ENCODE results near the gene DTNB. TPM values are rescaled to one million over a fixed set of nuclear protein-coding genes. Genes with fewer than 3 reads are reported as not detected.
"Not testable (repeated sequence)": the region's sequence is repeated elsewhere in the genome, so short reads cannot be mapped to it uniquely, and the experiment has no call there.

Gene DTNB
- total RNA-seq, 1 donor: 18.3 TPM

DNA sequence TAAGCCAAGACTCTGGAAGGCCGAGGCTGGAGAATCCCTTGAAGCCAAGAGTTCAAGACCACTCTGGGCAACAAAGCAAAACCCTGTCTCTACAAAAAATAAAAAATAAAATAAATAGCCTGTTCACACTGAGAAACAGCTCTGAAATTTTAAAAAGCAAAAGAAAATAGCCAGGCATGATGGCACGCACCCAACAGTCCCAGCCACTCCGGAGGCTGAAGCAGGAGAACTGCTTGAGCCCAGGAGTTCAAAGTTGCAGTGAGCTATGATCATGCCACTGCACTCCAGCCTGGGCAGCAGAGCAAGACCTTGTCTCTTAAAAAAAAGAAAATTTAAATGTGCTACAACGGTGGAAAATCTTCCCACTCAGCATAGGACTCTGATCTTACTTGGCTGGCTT is 52.7 kb downstream of the DTNB start:
- H3K4me3 ChIP-seq (ENCODE audit: low read length): no peak overlapping the region

DNA sequence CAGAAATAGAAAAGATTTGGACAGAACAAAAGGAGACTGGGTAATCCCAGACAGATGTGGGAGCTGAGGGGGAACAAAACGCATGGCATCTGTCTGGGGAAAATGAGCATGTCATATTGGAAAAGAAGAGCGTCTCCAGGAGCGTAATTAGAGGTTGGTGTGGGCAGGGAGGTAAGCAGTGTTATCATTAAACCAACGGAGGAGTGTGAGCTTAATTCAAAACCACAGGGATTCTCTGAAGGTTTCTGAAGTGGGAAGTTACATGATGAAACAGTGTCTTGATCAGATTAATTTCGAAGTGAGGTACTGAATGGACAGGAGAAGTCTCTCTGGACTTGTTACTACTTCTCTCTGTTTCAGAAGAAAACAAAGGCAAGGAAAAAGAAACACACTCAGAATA is 53.3 kb downstream of the DTNB start:
- no peaks in the 10 kb centered on the region for H3K4me1 ChIP-seq (ENCODE audit: insufficient read depth, low read length)
- H3K9me3 ChIP-seq (ENCODE audit: low read depth, low read length): no peaks in the 10 kb centered on the region
- H3K27me3 ChIP-seq (ENCODE audit: insufficient read depth, low read length): no peaks in the 10 kb centered on the region
- no peak overlapping the region for H3K4me3 ChIP-seq (ENCODE audit: low read length)

More for the DNA sequence above, 52.7 kb downstream of the DTNB start:
- no peaks in the 10 kb centered on the region for H3K9me3 ChIP-seq (ENCODE audit: low read depth, low read length)
- no peaks in the 10 kb centered on the region for H3K27me3 ChIP-seq (ENCODE audit: insufficient read depth, low read length)
- H3K4me1 ChIP-seq (ENCODE audit: insufficient read depth, low read length): no peaks in the 10 kb centered on the region

DNA sequence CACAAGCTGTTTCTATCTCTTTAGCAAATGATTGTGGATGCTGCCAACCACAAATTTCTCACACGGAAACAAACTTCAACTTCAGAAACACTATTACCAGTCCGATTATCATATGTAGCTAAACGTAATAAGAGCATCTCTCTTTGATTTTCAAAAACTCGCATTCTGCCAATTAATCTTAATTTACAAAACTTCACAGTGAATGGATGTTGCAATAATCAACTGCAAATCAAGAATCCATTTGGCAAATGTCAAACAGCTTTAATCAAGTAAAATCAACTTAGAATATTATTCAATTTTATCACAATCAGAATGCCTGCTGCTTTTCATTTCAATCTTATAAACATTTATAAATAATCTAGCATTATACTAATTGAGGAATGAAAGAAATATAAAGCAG is 54.2 kb downstream of the DTNB start:
- Histone ChIP-seq H3K27me3 (ENCODE audit: insufficient read depth, low read length) (no peaks in the 10 kb centered on the region), H3K9me3 (ENCODE audit: low read depth, low read length) (no peaks in the 10 kb centered on the region), H3K4me3 (ENCODE audit: low read length) (no peak overlapping the region), H3K4me1 (ENCODE audit: insufficient read depth, low read length) (no peaks in the 10 kb centered on the region)

DNA sequence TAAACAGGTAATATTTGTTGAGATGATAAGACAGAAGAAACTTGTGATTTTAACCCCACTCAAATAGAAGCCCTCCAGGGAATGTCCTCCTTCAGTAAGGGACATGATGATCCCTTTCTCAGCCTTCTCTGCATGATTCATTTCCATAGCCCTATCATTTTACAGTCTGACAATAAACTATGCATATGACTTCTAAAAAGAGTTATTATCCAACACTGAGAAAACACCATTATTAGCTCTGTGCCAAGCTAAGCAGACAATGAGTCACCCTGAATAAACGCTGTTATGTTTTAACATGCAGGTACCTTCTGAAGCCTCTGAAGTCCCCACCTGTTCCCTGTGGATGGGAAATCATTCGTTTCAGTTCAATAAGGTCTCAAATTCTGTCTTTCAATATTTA is 54.7 kb downstream of the DTNB start:
- Histone ChIP-seq H3K4me1 (ENCODE audit: insufficient read depth, low read length) (no peaks in the 10 kb centered on the region), H3K27me3 (ENCODE audit: insufficient read depth, low read length) (no peaks in the 10 kb centered on the region), H3K4me3 (ENCODE audit: low read length) (no peak overlapping the region), H3K9me3 (ENCODE audit: low read depth, low read length) (no peaks in the 10 kb centered on the region)

DNA sequence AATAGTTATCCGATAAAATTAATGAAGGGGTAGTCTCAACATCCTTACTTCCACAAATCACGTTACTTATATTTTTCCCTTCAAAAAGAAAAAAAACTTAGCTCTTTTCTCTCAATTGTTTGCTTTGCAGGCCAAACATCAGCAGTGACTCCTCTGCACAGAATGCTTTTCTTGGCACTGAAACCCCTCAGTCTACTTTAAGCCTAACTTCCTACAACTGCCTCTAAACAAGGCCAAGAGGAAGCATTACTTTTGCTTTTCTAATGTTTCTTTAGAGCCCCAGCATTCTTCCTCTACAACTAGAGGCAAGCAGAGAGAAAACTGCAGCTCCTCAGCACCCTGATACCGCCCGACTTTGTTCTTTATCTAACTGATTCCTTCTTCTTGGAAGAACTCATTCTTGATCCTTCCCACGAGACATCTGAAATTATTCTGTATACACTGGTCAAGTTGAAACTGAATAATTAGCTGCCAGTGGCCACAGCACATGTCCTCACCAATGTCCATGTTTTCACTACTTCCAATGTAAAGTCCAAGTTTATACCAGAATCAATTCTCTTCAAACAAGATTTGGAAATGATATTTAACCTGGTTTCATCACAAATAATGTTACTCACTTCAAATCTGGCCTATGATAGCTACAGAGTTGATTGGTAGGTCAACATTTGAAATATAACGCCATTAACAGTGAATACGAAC is 55.3 kb downstream of the DTNB start:
- H3K27me3 ChIP-seq (ENCODE audit: insufficient read depth, low read length): no peaks in the 10 kb centered on the region
- no peak overlapping the region for H3K4me3 ChIP-seq (ENCODE audit: low read length)
- H3K9me3 ChIP-seq (ENCODE audit: low read depth, low read length): no peaks in the 10 kb centered on the region
- no peaks in the 10 kb centered on the region for H3K4me1 ChIP-seq (ENCODE audit: insufficient read depth, low read length)

DNA sequence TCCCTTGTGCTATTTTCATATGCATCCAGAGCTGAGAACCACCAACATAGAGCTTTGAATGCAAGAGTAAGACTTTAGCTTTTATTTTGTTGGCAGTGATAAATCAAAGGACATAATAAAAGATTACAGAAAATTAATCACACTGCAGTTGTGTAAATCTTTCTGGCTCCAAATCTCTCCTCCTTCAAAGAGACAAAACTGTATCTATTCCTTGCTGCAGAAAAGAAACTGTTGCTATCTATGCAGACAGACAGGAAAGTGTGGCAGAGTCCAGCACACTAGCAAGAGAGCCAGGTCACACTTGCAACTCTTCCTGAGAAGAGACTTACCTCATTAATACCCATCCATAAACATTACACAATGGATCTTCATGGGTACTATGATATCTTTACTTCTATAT is 57.5 kb downstream of the DTNB start:
- Histone ChIP-seq H3K4me3 (ENCODE audit: low read length) (no peak overlapping the region), H3K9me3 (ENCODE audit: low read depth, low read length) (no peaks in the 10 kb centered on the region), H3K27me3 (ENCODE audit: insufficient read depth, low read length) (no peaks in the 10 kb centered on the region), H3K4me1 (ENCODE audit: insufficient read depth, low read length) (no peaks in the 10 kb centered on the region)

DNA sequence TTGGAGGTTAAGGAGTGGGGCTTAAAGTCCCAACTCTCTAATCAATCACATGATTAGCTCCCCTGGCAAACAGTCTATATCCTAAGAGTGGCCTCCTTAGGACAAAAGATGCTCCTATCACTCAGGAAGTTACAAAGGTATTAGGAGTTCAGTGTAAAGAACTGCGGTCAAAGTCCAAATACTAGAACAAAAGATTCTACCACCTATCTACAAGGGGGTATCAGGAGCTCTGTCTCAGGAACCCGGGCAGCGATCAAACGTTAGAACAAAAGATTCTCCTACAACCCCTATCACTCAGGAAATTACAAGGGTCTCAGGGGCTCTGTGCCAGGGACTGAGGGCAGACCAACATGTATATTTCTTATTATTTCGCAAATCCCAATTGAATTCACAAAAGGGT is 58.0 kb downstream of the DTNB start:
- H3K4me1 ChIP-seq (ENCODE audit: insufficient read depth, low read length): no peaks in the 10 kb centered on the region
- H3K27me3 ChIP-seq (ENCODE audit: insufficient read depth, low read length): no peaks in the 10 kb centered on the region
- H3K4me3 ChIP-seq (ENCODE audit: low read length): no peak overlapping the region
- H3K9me3 ChIP-seq (ENCODE audit: low read depth, low read length): no peaks in the 10 kb centered on the region

DNA sequence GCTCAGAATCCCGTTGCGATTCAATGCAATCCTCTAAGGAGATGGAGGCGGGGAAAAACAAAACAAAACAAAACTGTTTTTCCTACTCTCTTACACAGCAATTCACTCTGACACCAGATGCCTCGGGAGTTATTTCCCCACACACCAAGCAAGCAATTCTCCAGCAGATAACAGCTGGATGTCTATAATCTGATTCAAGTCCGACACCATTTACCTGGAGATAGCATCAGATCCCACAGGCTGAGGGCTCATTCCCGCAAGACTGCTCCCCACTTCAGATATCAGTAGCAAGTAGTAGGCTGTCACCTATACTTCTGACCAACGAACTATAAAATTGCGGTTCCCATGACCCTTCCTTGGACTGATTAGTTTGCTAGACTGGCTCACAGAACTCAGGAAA is 58.7 kb downstream of the DTNB start:
- Histone ChIP-seq H3K9me3 (ENCODE audit: low read depth, low read length) (no peaks in the 10 kb centered on the region), H3K27me3 (ENCODE audit: insufficient read depth, low read length) (no peaks in the 10 kb centered on the region), H3K4me1 (ENCODE audit: insufficient read depth, low read length) (no peaks in the 10 kb centered on the region), H3K4me3 (ENCODE audit: low read length) (no peak overlapping the region)

DNA sequence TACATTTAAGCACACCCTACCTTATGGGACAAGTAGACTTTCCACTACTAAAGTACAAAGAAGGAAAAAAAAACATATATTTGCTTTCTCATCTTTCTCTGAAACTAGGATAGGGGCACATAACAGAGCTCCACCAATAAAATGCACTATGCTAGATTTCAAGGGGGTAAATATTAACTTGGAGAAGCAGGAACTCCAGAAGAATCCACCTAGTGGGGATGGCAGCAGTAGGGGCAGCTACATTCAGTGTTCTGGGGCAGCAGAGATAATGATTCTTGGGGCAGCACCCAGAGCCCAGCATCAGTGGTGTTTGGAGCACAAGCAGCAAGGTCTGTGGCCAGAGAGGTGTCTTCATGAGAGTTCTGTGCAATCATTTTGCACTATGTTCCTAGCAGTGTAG is 64.7 kb downstream of the DTNB start:
- no peaks in the 10 kb centered on the region for H3K4me1 ChIP-seq (ENCODE audit: insufficient read depth, low read length)
- no peak overlapping the region for H3K4me3 ChIP-seq (ENCODE audit: low read length)
- no peaks in the 10 kb centered on the region for H3K27me3 ChIP-seq (ENCODE audit: insufficient read depth, low read length)
- no peaks in the 10 kb centered on the region for H3K9me3 ChIP-seq (ENCODE audit: low read depth, low read length)

DNA sequence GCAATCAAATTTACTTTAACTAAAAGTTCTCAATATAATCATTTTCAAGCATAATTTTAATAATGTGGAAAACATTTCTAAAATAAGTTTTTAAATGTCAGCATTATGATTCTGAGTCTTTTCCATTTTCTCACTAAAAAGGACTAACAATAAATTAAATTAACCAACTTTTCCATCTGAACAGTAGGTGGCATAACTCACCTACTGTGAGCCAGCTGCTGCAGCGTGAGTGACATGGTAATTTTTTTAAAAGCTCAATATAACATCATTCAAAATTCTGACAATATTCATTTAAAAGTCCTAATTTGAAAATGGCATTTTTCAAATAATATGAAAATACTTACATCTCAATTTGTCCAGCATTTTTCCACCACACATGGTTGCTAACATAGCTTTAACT is 66.5 kb downstream of the DTNB start:
- no peaks in the 10 kb centered on the region for H3K27me3 ChIP-seq (ENCODE audit: insufficient read depth, low read length)

DNA sequence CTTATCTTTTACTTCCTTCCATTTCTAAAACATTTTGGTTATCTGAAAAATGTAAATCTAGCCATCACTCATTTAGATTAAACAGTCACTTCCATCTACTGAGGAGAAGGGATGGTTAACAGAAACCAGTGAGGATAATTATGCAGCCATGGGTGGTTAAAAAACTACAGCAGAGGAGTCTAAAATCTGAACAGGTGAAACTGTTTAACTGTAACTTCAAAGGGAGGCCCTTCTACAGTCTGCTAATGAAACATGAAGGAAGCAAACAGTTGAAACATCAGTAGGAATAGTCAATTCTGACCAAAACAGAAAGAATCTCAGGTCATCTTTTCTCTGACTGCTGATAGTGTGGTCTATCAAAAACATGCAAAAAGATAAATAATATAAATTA is 71.0 kb downstream of the DTNB start:
- Histone ChIP-seq H3K4me3 (ENCODE audit: low read length) (no peak overlapping the region), H3K27me3 (ENCODE audit: insufficient read depth, low read length) (no peaks in the 10 kb centered on the region), H3K9me3 (ENCODE audit: low read depth, low read length) (no peaks in the 10 kb centered on the region), H3K4me1 (ENCODE audit: insufficient read depth, low read length) (no peaks in the 10 kb centered on the region)

More for the DNA sequence above, 66.5 kb downstream of the DTNB start:
- Histone ChIP-seq H3K4me1 (ENCODE audit: insufficient read depth, low read length) (no peaks in the 10 kb centered on the region), H3K4me3 (ENCODE audit: low read length) (no peak overlapping the region), H3K9me3 (ENCODE audit: low read depth, low read length) (no peaks in the 10 kb centered on the region)

DNA sequence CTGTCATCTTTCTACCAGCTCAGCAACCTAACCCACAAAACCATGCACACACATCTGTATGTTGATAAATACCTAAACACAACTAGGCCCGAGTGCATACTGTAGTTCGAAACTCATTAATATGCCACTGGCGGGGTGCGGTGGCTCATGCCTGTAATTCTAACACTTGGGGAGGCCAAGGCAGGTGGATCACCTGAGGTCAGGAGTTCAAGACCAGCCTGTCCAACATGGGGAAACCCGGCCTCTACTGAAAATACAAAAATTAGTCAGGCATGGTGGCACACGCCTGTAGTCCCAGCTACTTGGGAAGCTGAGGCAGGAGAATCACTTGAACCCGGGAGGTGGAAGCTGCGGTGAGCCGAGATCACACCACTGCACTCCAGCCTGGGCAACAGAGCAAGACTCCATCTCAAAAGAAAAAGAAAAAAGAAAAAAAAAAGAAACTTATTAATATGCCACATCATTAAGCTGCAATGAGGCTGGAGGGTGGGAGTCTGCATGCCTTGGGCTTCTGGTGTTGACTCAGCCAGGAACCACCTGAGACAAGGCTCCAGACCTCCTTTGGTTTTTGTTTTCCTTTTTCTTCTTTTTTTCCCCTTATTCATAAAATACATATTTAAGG is 71.6 kb downstream of the DTNB start:
- H3K4me1 ChIP-seq (ENCODE audit: insufficient read depth, low read length); H3K9me3 ChIP-seq (ENCODE audit: low read depth, low read length); H3K27me3 ChIP-seq (ENCODE audit: insufficient read depth, low read length); H3K4me3 ChIP-seq (ENCODE audit: low read length): not testable (repeated sequence)

DNA sequence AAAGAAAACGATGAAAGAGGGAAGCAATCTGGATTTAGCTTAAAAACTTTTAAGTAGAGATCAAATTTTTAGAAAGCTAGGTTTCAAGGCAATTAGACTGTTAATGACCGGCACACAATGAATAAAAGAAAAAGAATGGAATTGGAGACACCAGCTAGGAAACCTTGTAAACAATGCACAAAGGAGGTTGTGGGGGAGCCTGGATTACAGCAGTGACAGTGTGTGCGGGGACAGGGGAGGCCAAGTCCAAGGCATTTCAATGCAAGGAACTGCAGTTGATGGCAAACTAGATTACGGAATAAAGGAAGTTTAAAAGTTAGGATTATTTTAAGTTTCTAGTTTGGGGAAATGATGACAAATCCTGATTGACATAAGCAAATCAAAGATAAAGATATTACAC is 74.5 kb downstream of the DTNB start:
- Histone ChIP-seq H3K4me1 (ENCODE audit: insufficient read depth, low read length) (peaks cover 5% of the 10 kb centered on the region), H3K27me3 (ENCODE audit: insufficient read depth, low read length) (no peaks in the 10 kb centered on the region), H3K4me3 (ENCODE audit: low read length) (no peak overlapping the region), H3K9me3 (ENCODE audit: low read depth, low read length) (no peaks in the 10 kb centered on the region)

DNA sequence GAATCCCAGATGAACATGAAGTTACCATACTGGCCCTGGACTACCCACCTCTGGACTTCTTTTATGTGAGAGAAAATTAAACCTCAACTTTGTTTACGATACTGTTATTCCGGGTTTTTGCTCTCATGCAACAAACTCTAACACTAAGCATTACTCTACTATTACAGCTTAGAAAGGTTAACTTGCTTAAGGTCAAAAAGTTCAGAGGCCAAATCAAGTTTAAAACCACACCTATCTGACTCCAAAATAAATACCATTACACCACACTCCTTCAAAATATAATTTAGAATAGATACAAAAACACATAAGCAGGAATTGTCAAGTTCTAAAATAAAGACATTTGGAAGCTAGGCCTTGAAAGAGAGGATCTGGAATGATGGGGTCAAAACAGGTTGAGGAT is 75.0 kb downstream of the DTNB start:
- no peak overlapping the region for H3K4me3 ChIP-seq (ENCODE audit: low read length)
- H3K27me3 ChIP-seq (ENCODE audit: insufficient read depth, low read length): no peaks in the 10 kb centered on the region
- peaks cover 5% of the 10 kb centered on the region for H3K4me1 ChIP-seq (ENCODE audit: insufficient read depth, low read length)
- no peaks in the 10 kb centered on the region for H3K9me3 ChIP-seq (ENCODE audit: low read depth, low read length)

DNA sequence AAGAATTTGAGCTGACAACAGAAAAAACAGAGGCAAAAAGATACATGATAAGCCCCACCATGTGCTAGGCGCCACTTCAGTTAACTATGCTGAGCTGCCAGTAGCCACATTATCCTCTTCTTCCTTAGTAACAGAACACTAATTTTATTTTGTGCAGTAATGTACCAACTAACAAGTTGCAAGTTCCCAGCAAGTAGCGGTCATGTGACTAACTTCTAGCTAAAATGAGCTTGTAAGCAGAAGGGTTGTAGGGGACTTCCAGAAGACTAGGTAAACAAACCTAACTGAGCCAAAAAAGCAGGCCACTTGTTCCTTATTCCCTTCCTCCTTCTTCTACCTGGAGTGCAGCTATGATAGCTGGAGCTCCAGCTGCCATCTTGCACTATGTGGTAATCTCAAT is 75.5 kb downstream of the DTNB start:
- Histone ChIP-seq H3K9me3 (ENCODE audit: low read depth, low read length) (no peaks in the 10 kb centered on the region), H3K4me1 (ENCODE audit: insufficient read depth, low read length) (peaks cover 5% of the 10 kb centered on the region), H3K4me3 (ENCODE audit: low read length) (no peak overlapping the region), H3K27me3 (ENCODE audit: insufficient read depth, low read length) (no peaks in the 10 kb centered on the region)

DNA sequence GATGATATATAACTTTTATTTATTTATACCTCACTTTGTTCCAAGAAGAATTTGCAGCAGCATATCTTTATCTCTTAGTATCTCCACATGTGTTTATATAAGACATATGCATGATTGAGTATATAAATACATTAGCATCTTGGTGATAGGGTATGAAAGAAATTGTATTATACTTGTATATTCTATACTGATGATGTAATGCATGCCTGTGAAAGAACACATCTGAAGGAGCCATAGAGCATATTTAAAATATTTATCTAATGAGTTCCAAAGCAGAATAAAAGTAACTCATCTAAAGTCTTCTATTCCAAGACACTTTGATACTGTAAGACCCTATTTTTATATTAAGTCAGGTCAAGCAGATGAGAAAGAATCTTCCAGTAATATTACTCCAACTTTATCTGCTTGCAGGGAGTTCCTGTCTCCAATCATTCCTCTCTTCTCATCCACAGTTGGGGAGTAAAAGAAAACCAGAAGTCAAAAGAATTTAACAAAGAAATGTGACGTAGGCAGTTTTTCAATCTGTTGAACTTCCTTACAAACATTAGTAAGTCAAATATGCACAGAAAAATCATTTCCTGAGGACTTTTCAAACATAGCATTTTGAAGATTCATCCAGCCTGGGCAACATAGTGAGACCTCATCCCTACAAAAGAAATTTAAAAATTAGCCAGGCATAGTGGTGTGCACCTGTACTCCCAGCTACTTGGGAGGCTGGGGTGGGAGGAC is 76.7 kb downstream of the DTNB start:
- H3K4me1 ChIP-seq (ENCODE audit: insufficient read depth, low read length): peaks cover 11% of the 10 kb centered on the region
- H3K4me3 ChIP-seq (ENCODE audit: low read length): no peak overlapping the region
- H3K9me3 ChIP-seq (ENCODE audit: low read depth, low read length): no peaks in the 10 kb centered on the region
- no peaks in the 10 kb centered on the region for H3K27me3 ChIP-seq (ENCODE audit: insufficient read depth, low read length)
